UCSD-AML1 (cell line): ENCODE results near the gene ACYP1.
"Not testable (repeated sequence)": the region's sequence is repeated elsewhere in the genome, so short reads cannot be mapped to it uniquely, and the experiment has no call there.

Experiments
- DNase-seq: peaks from one replicate; lab custom pipeline; 2025; ENCODE audit not compliant: unreplicated experiment; lab: John Stamatoyannopoulos, UW

The ACYP1 gene

GRCh38 chr14:75068294-75069120 lies 4.7 kb upstream of the ACYP1 start:
- no peak for DNase-seq

GRCh38 chr14:75067765-75068164 lies 3.9 kb upstream of the ACYP1 start:
- DNase-seq, result not testable (repeated sequence)

- DNase-seq, result no peak
These were observed 3.4 kb upstream of the ACYP1 start for GRCh38 chr14:75067212-75067611.

GRCh38 chr14:75066691-75067090 lies 2.9 kb upstream of the ACYP1 start:
- no peak for DNase-seq

- DNase-seq, result no peak
These were observed 362 bp upstream of the ACYP1 start for GRCh38 chr14:75064205-75064567.

GRCh38 chr14:75063013-75063412 lies 811 bp downstream of the ACYP1 start:
- no peak for DNase-seq

- DNase-seq, result no peak
These were observed 3.4 kb downstream of the ACYP1 start for GRCh38 chr14:75060420-75060819.

GRCh38 chr14:75059642-75060041 lies 4.2 kb downstream of the ACYP1 start:
- DNase-seq, result no peak

- DNase-seq, result no peak
These were observed 9.4 kb downstream of the ACYP1 start for GRCh38 chr14:75054421-75054820.

GRCh38 chr14:75053396-75054291 lies 10.2 kb downstream of the ACYP1 start:
- DNase-seq, result no peak

GRCh38 chr14:75051556-75051899 lies 12.3 kb downstream of the ACYP1 start:
- DNase-seq, result no peak

- DNase-seq, result peak; percentile 72
These were observed 12.8 kb downstream of the ACYP1 start, which contains the start of gene MLH3 for GRCh38 chr14:75050852-75051555. MLH3 (minus strand) TSS chr14:75051467; CDS start chr14:75049655, 1,812 bp downstream.

GRCh38 chr14:75049731-75050201 lies 14.1 kb downstream of the ACYP1 start:
- no peak for DNase-seq

GRCh38 chr14:75049136-75049535 lies 14.7 kb downstream of the ACYP1 start:
- no peak for DNase-seq

GRCh38 chr14:75048101-75048500 lies 15.7 kb downstream of the ACYP1 start:
- DNase-seq, result no peak

GRCh38 chr14:75047506-75047905 lies 16.3 kb downstream of the ACYP1 start:
- no peak for DNase-seq

- no peak for DNase-seq
These were observed 16.9 kb downstream of the ACYP1 start for GRCh38 chr14:75046899-75047298.

GRCh38 chr14:75046275-75046674 lies 17.5 kb downstream of the ACYP1 start:
- DNase-seq, result no peak

GRCh38 chr14:75044752-75045151 lies 19.1 kb downstream of the ACYP1 start:
- no peak for DNase-seq

- DNase-seq, result no peak
These were observed 19.5 kb downstream of the ACYP1 start for GRCh38 chr14:75044322-75044721.

- DNase-seq, result no peak
These were observed 21.8 kb downstream of the ACYP1 start for GRCh38 chr14:75042035-75042434.
